HCT116 (cell line): Measurements from ENCODE around the gene SKI.

Source experiments
- POLR2AphosphoS5 ChIP-seq: IDR thresholded peaks from 2 replicates; pipeline ENCODE4 v1.6.1; 2011; ENCODE audit warnings: mild to moderate bottlenecking, low read depth, low read length, moderate library complexity
- TF ChIP-seq, protein P1 (sequence below), 3 experiments: fragments of 200-600 bp in 1 of 3; sonication (generic) in 1 of 3; IDR thresholded peaks in 2 of 3; conservative IDR thresholded peaks in 1 of 3; 2 replicates each; pipeline ENCODE4 v1.5.1; 2012 to 2017; ENCODE audit warnings: low read depth in 2 of 3, low read length in 2 of 3, antibody characterized with exemption in 1 of 3, borderline replicate concordance in 1 of 3, control low read depth in 1 of 3, mild to moderate bottlenecking in 1 of 3, mixed read lengths in 1 of 3, mixed run types in 1 of 3, moderate library complexity in 1 of 3; ENCODE audit not compliant: insufficient read depth in 1 of 3

DNA sequence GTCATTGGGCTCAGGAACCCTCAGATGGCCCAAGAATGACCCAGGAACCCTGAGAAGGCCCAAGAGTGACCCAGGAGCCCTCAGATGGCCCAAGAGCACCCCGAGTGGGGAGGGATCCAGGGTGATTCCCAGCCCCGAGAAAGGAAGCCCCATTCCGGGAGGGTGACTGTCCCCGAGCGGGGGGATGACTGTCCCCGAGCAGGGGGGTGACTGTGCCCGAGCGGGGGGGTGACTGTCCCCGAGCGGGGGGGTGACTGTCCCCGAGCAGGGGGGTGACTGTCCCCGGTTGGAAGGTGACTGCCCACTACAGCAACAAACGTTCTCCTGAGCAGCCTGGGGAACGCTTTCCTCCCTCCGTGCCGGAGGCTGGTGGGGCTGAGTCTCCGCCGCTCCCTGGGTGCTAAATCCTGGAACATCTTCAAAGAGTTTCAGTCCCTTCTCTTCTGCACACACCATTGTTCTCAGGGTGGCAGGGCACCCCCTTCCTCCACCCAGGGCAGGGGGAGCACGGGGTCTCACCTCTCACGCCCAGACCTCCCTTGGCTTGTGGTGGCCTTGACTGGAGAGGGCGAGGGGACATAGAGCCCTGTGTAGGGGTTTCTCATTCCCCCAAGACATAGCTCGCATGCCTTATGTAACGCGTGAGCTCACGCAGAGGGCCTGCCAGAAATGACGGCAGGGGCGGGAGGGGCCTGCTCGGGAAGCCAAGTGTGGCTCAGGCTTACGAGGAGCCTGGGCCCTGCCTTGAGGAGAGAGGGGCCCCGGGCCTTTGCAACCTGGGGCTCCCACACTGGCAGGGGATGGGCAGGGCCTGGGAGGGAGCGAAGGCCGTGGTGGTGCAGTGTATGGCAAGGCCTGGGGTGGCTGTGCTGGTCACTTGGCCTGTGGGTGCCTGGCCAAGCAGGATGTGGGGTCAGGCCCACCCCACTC, 14.3 kb upstream of the SKI start:
- TF ChIP-seq, protein P1, sequence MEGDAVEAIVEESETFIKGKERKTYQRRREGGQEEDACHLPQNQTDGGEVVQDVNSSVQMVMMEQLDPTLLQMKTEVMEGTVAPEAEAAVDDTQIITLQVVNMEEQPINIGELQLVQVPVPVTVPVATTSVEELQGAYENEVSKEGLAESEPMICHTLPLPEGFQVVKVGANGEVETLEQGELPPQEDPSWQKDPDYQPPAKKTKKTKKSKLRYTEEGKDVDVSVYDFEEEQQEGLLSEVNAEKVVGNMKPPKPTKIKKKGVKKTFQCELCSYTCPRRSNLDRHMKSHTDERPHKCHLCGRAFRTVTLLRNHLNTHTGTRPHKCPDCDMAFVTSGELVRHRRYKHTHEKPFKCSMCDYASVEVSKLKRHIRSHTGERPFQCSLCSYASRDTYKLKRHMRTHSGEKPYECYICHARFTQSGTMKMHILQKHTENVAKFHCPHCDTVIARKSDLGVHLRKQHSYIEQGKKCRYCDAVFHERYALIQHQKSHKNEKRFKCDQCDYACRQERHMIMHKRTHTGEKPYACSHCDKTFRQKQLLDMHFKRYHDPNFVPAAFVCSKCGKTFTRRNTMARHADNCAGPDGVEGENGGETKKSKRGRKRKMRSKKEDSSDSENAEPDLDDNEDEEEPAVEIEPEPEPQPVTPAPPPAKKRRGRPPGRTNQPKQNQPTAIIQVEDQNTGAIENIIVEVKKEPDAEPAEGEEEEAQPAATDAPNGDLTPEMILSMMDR (IDR thresholded peaks at IDR 0.05 in 2 of 3, conservative IDR thresholded peaks at IDR 0.05 in 1 of 3; ENCODE audit: borderline replicate concordance in 1 of 3, insufficient read depth in 1 of 3, low read depth in 2 of 3, low read length in 2 of 3), result no peak
- TF ChIP-seq POLR2AphosphoS5, result no peak
